SK-N-SH treated with all-trans-retinoic acid at 6 μM for 48 hours (cell line): Measurements from ENCODE around the gene DPP9.
"Not testable (repeated sequence)": the region's sequence is repeated elsewhere in the genome, so short reads cannot be mapped to it uniquely, and the experiment has no call there.

Experiments used
- ATAC-seq: fragments of 200-7000 bp; cut with Tn5 transposase; 3 replicates; pipeline ENCODE4 v1.9.1; 2020; ENCODE audit warnings: mild to moderate bottlenecking, moderate library complexity
- ARNTL ChIP-seq: fragments of 450-650 bp; formaldehyde crosslinking; IDR thresholded peaks from 2 replicates; pipeline ENCODE4 v1.5.0; 2020; ENCODE audit warnings: low read depth, mild to moderate bottlenecking, moderate library complexity, borderline replicate concordance
- BACH2 ChIP-seq: fragments of 250-450 bp; sonication (Bioruptor Pico); IDR thresholded peaks from 2 replicates; pipeline ENCODE4 v1.9.0; 2021; ENCODE audit warnings: mild to moderate bottlenecking, borderline replicate concordance
- CSDC2 ChIP-seq: fragments of 250-450 bp; sonication (Bioruptor Pico); IDR thresholded peaks from 2 replicates; pipeline ENCODE4 v1.5.0; 2020; ENCODE audit warnings: mild to moderate bottlenecking, moderate library complexity
- ESRRG ChIP-seq: fragments of 250-450 bp; sonication (Bioruptor Pico); IDR thresholded peaks from 2 replicates; pipeline ENCODE4 v1.6.1; 2021; ENCODE audit warnings: mild to moderate bottlenecking
- GLIS3 ChIP-seq: fragments of 250-450 bp; sonication (Bioruptor Pico); IDR thresholded peaks from 2 replicates; pipeline ENCODE4 v1.5.0; 2020; ENCODE audit warnings: mild to moderate bottlenecking, moderate library complexity
- ISL1 ChIP-seq: fragments of 250-450 bp; sonication (Bioruptor Pico); IDR thresholded peaks from 2 replicates; pipeline ENCODE4 v2.1.2; 2022; ENCODE audit warnings: mild to moderate bottlenecking, moderate library complexity
- OSR1 ChIP-seq: fragments of 250-450 bp; sonication (Bioruptor Pico); IDR thresholded peaks from 2 replicates; pipeline ENCODE4 v1.8.0; 2022; ENCODE audit warnings: moderate library complexity, mild to moderate bottlenecking, inconsistent platforms
- PPARA ChIP-seq: fragments of 250-450 bp; sonication (Bioruptor Pico); IDR thresholded peaks from 2 replicates; pipeline ENCODE4 v1.5.0; 2020; ENCODE audit warnings: mild to moderate bottlenecking, borderline replicate concordance
- RARB ChIP-seq: fragments of 250-450 bp; sonication (Bioruptor Pico); IDR thresholded peaks from 2 replicates; pipeline ENCODE4 v1.8.0; 2021; ENCODE audit warnings: mild to moderate bottlenecking, moderate library complexity
- SNAI2 ChIP-seq: fragments of 250-450 bp; sonication (Bioruptor Pico); IDR thresholded peaks from 2 replicates; pipeline ENCODE4 v1.5.0; 2020; ENCODE audit warnings: mild to moderate bottlenecking, moderate library complexity
- TCF4 ChIP-seq: fragments of 250-450 bp; sonication (Bioruptor Pico); IDR thresholded peaks from 2 replicates; pipeline ENCODE4 v1.8.0; 2021; ENCODE audit warnings: mild to moderate bottlenecking, moderate library complexity, borderline replicate concordance
- TOX ChIP-seq: fragments of 250-450 bp; sonication (Bioruptor Pico); IDR thresholded peaks from 2 replicates; pipeline ENCODE4 v1.8.0; 2021; ENCODE audit warnings: mild to moderate bottlenecking, moderate library complexity, borderline replicate concordance
- ZFP30 ChIP-seq: fragments of 450-650 bp; formaldehyde crosslinking; IDR thresholded peaks from 2 replicates; pipeline ENCODE4 v1.5.0; 2022; ENCODE audit warnings: mild to moderate bottlenecking, moderate library complexity
- ZNF565 ChIP-seq: fragments of 450-650 bp; formaldehyde crosslinking; conservative IDR thresholded peaks from 2 replicates; pipeline ENCODE4 v1.5.0; 2020; ENCODE audit warnings: low read depth, mild to moderate bottlenecking, moderate library complexity
- ZNF70 ChIP-seq: fragments of 450-650 bp; formaldehyde crosslinking; IDR thresholded peaks from 2 replicates; pipeline ENCODE4 v1.5.0; 2020; ENCODE audit warnings: mild to moderate bottlenecking, moderate library complexity
- ZNF8 ChIP-seq: fragments of 450-650 bp; formaldehyde crosslinking; IDR thresholded peaks from 2 replicates; pipeline ENCODE4 v1.5.0; 2020; ENCODE audit warnings: mild to moderate bottlenecking, moderate library complexity
- TF ChIP-seq, protein P1 (sequence below): fragments of 250-450 bp; sonication (Bioruptor Pico); IDR thresholded peaks from 2 replicates; pipeline ENCODE4 v1.8.0; 2021; ENCODE audit warnings: low read depth, mild to moderate bottlenecking, moderate library complexity, borderline replicate concordance
- TF ChIP-seq, protein P2 (sequence below): fragments of 250-450 bp; sonication (Bioruptor Pico); IDR thresholded peaks from 2 replicates; pipeline ENCODE4 v1.5.0; 2020; ENCODE audit warnings: mild to moderate bottlenecking, moderate library complexity
- TF ChIP-seq, protein P3 (sequence below): fragments of 250-450 bp; sonication (Bioruptor Pico); IDR thresholded peaks from 2 replicates; pipeline ENCODE4 v1.8.0; 2020; ENCODE audit warnings: mild to moderate bottlenecking, moderate library complexity, borderline replicate concordance
- TF ChIP-seq, protein P4 (sequence below): fragments of 250-450 bp; sonication (Bioruptor Pico); IDR thresholded peaks from 2 replicates; pipeline ENCODE4 v1.5.1; 2020; ENCODE audit warnings: low read depth, mild to moderate bottlenecking, moderate library complexity
- TF ChIP-seq, protein P5 (sequence below): fragments of 250-450 bp; sonication (Bioruptor Pico); IDR thresholded peaks from 2 replicates; pipeline ENCODE4 v1.5.1; 2021; ENCODE audit warnings: mild to moderate bottlenecking, moderate library complexity

The DPP9 gene

DNA sequence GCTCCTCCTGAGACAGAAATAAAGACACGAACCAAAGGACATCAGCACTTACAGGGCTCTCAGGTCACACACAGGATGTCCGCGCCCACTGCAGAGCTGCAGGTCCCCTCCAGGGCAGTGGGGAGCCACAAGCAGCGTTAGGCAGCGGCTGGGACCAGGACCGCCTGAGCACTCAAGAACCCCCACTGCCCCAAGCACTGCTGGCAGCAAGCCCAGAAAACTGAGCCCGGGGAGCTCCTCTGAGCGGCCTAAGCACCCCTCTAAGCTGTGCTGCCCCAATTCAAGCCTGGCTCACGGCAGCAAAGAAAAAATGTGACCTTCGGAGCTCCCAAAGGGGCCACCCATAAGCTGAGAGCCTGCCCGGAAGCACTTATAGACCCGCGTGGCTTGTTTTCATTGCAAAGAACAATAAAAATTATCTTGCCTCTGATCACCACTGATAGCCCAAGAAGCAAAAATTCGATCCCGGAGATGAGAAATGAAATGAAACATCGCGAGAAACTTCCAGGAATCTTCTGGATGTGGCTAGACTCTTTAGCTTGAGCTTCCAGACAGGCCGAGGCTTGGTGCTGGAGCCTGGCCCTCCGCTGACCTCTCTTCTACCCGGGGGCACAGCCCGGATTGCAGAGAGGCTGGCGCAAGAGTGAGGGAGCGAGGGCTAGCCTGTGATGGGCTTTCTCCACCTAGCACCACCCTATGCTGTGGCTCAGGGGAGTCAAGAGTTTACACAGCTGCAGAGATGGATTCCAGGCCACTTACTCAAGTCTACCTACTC, 6.3 kb downstream of the DPP9 start:
- TF ChIP-seq RARB (CRISPR knock-in tag) (no peak), OSR1 (CRISPR knock-in tag) (no peak), ZNF8 (CRISPR knock-in tag) (no peak), ARNTL (CRISPR knock-in tag) (no peak), CSDC2 (CRISPR knock-in tag) (no peak)
- TF ChIP-seq, protein P1, sequence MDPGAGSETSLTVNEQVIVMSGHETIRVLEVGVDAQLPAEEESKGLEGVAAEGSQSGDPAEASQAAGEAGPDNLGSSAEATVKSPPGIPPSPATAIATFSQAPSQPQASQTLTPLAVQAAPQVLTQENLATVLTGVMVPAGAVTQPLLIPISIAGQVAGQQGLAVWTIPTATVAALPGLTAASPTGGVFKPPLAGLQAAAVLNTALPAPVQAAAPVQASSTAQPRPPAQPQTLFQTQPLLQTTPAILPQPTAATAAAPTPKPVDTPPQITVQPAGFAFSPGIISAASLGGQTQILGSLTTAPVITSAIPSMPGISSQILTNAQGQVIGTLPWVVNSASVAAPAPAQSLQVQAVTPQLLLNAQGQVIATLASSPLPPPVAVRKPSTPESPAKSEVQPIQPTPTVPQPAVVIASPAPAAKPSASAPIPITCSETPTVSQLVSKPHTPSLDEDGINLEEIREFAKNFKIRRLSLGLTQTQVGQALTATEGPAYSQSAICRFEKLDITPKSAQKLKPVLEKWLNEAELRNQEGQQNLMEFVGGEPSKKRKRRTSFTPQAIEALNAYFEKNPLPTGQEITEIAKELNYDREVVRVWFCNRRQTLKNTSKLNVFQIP (CRISPR knock-in tag), result no peak
- TF ChIP-seq, protein P2, sequence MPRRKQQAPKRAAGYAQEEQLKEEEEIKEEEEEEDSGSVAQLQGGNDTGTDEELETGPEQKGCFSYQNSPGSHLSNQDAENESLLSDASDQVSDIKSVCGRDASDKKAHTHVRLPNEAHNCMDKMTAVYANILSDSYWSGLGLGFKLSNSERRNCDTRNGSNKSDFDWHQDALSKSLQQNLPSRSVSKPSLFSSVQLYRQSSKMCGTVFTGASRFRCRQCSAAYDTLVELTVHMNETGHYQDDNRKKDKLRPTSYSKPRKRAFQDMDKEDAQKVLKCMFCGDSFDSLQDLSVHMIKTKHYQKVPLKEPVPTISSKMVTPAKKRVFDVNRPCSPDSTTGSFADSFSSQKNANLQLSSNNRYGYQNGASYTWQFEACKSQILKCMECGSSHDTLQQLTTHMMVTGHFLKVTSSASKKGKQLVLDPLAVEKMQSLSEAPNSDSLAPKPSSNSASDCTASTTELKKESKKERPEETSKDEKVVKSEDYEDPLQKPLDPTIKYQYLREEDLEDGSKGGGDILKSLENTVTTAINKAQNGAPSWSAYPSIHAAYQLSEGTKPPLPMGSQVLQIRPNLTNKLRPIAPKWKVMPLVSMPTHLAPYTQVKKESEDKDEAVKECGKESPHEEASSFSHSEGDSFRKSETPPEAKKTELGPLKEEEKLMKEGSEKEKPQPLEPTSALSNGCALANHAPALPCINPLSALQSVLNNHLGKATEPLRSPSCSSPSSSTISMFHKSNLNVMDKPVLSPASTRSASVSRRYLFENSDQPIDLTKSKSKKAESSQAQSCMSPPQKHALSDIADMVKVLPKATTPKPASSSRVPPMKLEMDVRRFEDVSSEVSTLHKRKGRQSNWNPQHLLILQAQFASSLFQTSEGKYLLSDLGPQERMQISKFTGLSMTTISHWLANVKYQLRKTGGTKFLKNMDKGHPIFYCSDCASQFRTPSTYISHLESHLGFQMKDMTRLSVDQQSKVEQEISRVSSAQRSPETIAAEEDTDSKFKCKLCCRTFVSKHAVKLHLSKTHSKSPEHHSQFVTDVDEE (CRISPR knock-in tag), result no peak
- ATAC-seq, result no peak

DNA sequence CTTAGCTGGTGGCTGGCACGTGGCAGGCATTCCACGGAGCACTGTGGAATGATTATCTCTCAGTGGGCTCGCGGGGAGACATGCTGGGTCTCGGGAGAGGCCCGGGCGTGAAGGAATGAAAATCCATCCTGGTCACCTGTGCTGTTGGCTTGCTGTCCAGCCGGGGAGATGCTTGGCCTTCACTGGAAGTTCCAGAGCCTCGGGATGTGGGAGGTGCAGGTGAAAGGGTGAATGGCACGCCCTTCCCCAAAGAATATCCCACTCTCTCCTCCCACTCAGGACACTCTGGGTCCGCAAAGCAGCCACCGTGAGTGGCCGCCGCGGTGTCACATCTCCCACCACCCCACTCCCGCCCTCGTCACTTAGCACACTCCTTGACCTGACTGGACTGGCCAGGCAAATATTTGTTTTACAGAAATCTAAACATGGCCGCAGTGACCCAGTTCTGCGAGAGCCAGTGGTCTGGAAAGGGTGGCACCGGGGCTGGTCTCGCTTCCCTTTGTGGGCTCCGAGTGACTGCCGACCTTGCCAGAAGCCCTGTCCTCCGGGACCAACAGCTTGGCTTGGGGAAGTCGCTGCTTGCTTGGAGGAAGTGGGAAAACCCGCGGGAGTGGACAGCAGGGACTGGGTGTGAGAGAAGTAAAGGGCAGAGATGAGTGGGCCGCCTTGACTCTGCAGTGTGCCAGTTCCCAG, 8.0 kb downstream of the DPP9 start:
- TF ChIP-seq BACH2 (CRISPR knock-in tag) (no peak), ZFP30 (CRISPR knock-in tag) (no peak), CSDC2 (CRISPR knock-in tag) (no peak), SNAI2 (CRISPR knock-in tag) (no peak), TCF4 (CRISPR knock-in tag) (no peak), ZNF565 (CRISPR knock-in tag) (no peak), ZNF70 (CRISPR knock-in tag) (no peak), OSR1 (CRISPR knock-in tag) (no peak), GLIS3 (CRISPR knock-in tag) (no peak), RARB (CRISPR knock-in tag) (no peak), PPARA (CRISPR knock-in tag) (no peak), ISL1 (CRISPR knock-in tag) (no peak), TOX (CRISPR knock-in tag) (no peak), ZNF8 (CRISPR knock-in tag) (no peak), ARNTL (CRISPR knock-in tag) (no peak), ESRRG (CRISPR knock-in tag) (no peak)
- TF ChIP-seq, protein P3, sequence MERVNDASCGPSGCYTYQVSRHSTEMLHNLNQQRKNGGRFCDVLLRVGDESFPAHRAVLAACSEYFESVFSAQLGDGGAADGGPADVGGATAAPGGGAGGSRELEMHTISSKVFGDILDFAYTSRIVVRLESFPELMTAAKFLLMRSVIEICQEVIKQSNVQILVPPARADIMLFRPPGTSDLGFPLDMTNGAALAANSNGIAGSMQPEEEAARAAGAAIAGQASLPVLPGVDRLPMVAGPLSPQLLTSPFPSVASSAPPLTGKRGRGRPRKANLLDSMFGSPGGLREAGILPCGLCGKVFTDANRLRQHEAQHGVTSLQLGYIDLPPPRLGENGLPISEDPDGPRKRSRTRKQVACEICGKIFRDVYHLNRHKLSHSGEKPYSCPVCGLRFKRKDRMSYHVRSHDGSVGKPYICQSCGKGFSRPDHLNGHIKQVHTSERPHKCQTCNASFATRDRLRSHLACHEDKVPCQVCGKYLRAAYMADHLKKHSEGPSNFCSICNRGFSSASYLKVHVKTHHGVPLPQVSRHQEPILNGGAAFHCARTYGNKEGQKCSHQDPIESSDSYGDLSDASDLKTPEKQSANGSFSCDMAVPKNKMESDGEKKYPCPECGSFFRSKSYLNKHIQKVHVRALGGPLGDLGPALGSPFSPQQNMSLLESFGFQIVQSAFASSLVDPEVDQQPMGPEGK, result no peak
- TF ChIP-seq, protein P4, sequence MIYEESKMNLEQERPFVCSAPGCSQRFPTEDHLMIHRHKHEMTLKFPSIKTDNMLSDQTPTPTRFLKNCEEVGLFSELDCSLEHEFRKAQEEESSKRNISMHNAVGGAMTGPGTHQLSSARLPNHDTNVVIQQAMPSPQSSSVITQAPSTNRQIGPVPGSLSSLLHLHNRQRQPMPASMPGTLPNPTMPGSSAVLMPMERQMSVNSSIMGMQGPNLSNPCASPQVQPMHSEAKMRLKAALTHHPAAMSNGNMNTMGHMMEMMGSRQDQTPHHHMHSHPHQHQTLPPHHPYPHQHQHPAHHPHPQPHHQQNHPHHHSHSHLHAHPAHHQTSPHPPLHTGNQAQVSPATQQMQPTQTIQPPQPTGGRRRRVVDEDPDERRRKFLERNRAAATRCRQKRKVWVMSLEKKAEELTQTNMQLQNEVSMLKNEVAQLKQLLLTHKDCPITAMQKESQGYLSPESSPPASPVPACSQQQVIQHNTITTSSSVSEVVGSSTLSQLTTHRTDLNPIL (CRISPR knock-in tag), result no peak
- TF ChIP-seq, protein P5, sequence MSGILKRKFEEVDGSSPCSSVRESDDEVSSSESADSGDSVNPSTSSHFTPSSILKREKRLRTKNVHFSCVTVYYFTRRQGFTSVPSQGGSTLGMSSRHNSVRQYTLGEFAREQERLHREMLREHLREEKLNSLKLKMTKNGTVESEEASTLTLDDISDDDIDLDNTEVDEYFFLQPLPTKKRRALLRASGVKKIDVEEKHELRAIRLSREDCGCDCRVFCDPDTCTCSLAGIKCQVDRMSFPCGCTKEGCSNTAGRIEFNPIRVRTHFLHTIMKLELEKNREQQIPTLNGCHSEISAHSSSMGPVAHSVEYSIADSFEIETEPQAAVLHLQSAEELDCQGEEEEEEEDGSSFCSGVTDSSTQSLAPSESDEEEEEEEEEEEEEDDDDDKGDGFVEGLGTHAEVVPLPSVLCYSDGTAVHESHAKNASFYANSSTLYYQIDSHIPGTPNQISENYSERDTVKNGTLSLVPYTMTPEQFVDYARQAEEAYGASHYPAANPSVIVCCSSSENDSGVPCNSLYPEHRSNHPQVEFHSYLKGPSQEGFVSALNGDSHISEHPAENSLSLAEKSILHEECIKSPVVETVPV, result no peak
- TF ChIP-seq, protein P1 (CRISPR knock-in tag), result no peak
- no peak for ATAC-seq

DNA sequence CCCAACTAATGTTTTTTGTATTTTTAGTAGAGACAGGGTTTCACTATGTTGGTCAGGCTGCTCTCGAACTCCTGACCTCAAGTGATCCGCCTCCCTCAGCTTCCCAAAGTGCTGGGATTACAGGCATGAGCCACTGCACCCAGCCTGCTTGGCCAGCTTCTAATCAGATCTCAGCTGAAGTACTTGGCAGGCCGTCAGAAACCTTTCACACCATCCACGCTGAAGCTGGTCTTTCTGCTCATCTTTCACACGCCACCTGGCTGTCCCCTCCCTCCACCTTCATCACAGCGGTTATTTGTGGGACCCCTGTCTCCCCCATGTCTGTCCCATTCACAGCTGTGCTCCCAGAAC, 8.5 kb downstream of the DPP9 start:
- not testable (repeated sequence) for ATAC-seq
